Mesothelial cell of epicardium (in vitro differentiated cells): ENCODE data around the gene SLTM. TPM values are rescaled to one million over a fixed set of nuclear protein-coding genes. Genes with fewer than 3 reads are reported as not detected.
A peak's percentile ranks its signal among the peaks of the same experiment; 100 is the strongest.
"Not testable (repeated sequence)": the region's sequence is repeated elsewhere in the genome, so short reads cannot be mapped to it uniquely, and the experiment has no call there.

Source experiments
- DNase-seq, 2 experiments: peaks; one replicate each; pipeline ENCODE4 v3.0.0; 2021; ENCODE audit warnings: low spot score in 2 of 2; ENCODE audit not compliant: unreplicated experiment in 2 of 2
- H3K27ac Mint-ChIP-seq: 2 replicates; pipeline ENCODE4 v1.8.0; 2021; ENCODE audit warnings: mixed read lengths
- H3K27me3 Mint-ChIP-seq: 2 replicates; pipeline ENCODE4 v1.8.0; 2021; ENCODE audit warnings: low read depth, mixed read lengths
- H3K36me3 Mint-ChIP-seq: 2 replicates; pipeline ENCODE4 v1.8.0; 2021; ENCODE audit warnings: mixed read lengths
- H3K4me1 Mint-ChIP-seq: 2 replicates; pipeline ENCODE4 v1.8.0; 2021; ENCODE audit warnings: mixed read lengths
- H3K4me3 Mint-ChIP-seq: 2 replicates; pipeline ENCODE4 v1.8.0; 2021; ENCODE audit warnings: mild to moderate bottlenecking, moderate library complexity, mixed read lengths
- H3K9me3 Mint-ChIP-seq: 2 replicates; pipeline ENCODE4 v1.8.0; 2021; ENCODE audit warnings: mixed read lengths
- CTCF ChIP-seq: fragments of 200-600 bp; sonication (generic); IDR thresholded peaks from one replicate; pipeline ENCODE4 v1.5.0; 2021; ENCODE audit warnings: antibody characterized with exemption; ENCODE audit not compliant: unreplicated experiment
- total RNA-seq: library from RNA; stranded (reverse); gene quantifications from 3 replicates; pipeline ENCODE4 v1.2.1, GENCODE V29; 2021

The SLTM gene
- total RNA-seq, 1 donor from 2014 or later = 116 TPM

- no peak for DNase-seq
- H3K4me1 Mint-ChIP-seq = no peaks in the 10 kb centered on the region
- peaks cover 23% of the 10 kb centered on the region for H3K36me3 Mint-ChIP-seq
- H3K4me3 Mint-ChIP-seq = no peak overlapping the region
- H3K9me3 Mint-ChIP-seq = no peaks in the 10 kb centered on the region
- no peak overlapping the region for H3K27ac Mint-ChIP-seq
- TF ChIP-seq CTCF = no peak
- no peaks in the 10 kb centered on the region for H3K27me3 Mint-ChIP-seq
Observed at GRCh38 chr15:58900631-58901030, 32.8 kb downstream of the SLTM start.

GRCh38 chr15:58898150-58898680 lies 35.3 kb downstream of the SLTM start:
- H3K4me1 Mint-ChIP-seq = no peaks in the 10 kb centered on the region
- peaks cover 40% of the 10 kb centered on the region for H3K36me3 Mint-ChIP-seq
- no peak overlapping the region for H3K27ac Mint-ChIP-seq
- no peak for DNase-seq
- no peaks in the 10 kb centered on the region for H3K27me3 Mint-ChIP-seq
- TF ChIP-seq CTCF = no peak
- no peaks in the 10 kb centered on the region for H3K9me3 Mint-ChIP-seq
- H3K4me3 Mint-ChIP-seq = no peak overlapping the region

DNA sequence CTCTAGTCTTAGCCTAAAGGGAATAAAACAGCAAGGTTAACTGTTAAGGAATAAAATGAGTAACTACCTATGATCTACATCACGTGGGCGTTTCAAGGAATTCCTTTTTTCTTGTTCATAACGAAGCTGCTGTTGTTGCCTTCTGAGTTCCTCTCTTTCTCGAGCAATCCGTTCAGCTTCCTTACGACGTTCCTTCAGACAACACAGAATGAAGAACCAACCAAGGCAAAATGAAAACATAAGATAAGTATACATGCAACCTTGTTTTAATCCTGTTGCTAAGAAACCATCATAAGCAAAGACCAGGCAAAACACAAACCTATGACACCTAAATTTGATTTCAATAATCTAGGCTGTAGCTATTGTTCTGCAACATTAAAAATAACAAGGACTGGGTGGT lies 44.1 kb downstream of the SLTM start:
- Mint-ChIP-seq H3K9me3 (no peaks in the 10 kb centered on the region), H3K4me3 (no peak overlapping the region), H3K36me3 (peaks cover 66% of the 10 kb centered on the region), H3K27me3 (no peaks in the 10 kb centered on the region), H3K4me1 (no peaks in the 10 kb centered on the region), H3K27ac (no peak overlapping the region)
- no peak for DNase-seq
- TF ChIP-seq CTCF = no peak

- no peak for TF ChIP-seq CTCF
- Mint-ChIP-seq H3K4me3 (no peak overlapping the region), H3K4me1 (no peaks in the 10 kb centered on the region), H3K27me3 (no peaks in the 10 kb centered on the region), H3K9me3 (no peaks in the 10 kb centered on the region), H3K27ac (peak overlapping the region; percentile 7), H3K36me3 (peaks cover 60% of the 10 kb centered on the region)
- no peak for DNase-seq
Observed at GRCh38 chr15:58886921-58887320, 46.6 kb downstream of the SLTM start.

GRCh38 chr15:58883926-58884325 lies 49.6 kb downstream of the SLTM start:
- peaks cover 67% of the 10 kb centered on the region for H3K36me3 Mint-ChIP-seq
- not testable (repeated sequence) for DNase-seq, H3K9me3 Mint-ChIP-seq, H3K4me1 Mint-ChIP-seq, H3K27ac Mint-ChIP-seq, H3K4me3 Mint-ChIP-seq, H3K27me3 Mint-ChIP-seq

DNA sequence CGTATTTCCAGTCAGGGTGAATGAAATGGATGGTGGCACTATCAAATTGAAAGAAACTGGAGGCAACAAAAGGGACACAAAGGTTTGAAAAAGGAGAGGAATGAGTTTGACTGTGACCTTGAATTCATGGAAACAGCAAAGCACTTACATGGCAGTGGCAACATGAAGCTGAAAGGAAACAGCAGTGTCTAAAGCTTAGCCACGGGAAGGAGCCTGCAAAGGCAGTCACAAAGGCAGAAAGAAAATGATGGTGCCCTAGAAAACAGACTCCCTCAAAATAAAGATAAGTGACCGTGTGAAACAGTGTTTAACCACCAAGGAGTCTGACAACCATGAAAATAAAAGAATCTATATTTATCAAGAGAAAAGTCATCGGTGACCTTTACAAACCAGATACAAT lies 51.2 kb downstream of the SLTM start:
- peaks cover 68% of the 10 kb centered on the region for H3K36me3 Mint-ChIP-seq
- H3K4me3 Mint-ChIP-seq = no peak overlapping the region
- no peak for DNase-seq
- H3K27me3 Mint-ChIP-seq = no peaks in the 10 kb centered on the region
- no peak for TF ChIP-seq CTCF
- no peaks in the 10 kb centered on the region for H3K4me1 Mint-ChIP-seq
- no peaks in the 10 kb centered on the region for H3K9me3 Mint-ChIP-seq
- no peak overlapping the region for H3K27ac Mint-ChIP-seq
